Bone marrow (tissue), 2 donors: ENCODE data around the gene DOCK10.

Source experiments
- DNase-seq, 2 donors: peaks; one replicate each; lab custom pipeline; 2025; lab: John Stamatoyannopoulos, UW

The DOCK10 gene

GRCh38 chr2:224776795-224777558 lies 265.3 kb downstream of the DOCK10 start:
- DNase-seq, result no peak

GRCh38 chr2:224775647-224776046 lies 266.6 kb downstream of the DOCK10 start:
- no peak for DNase-seq

GRCh38 chr2:224774735-224775134 lies 267.5 kb downstream of the DOCK10 start:
- DNase-seq, result no peak

- DNase-seq, result no peak
Measured at GRCh38 chr2:224772494-224772893, 269.8 kb downstream of the DOCK10 start.

GRCh38 chr2:224769489-224769888 lies 272.8 kb downstream of the DOCK10 start:
- no peak for DNase-seq

GRCh38 chr2:224764565-224765236 lies 277.6 kb downstream of the DOCK10 start:
- DNase-seq, result no peak

- DNase-seq, result no peak
Measured at GRCh38 chr2:224757934-224758548, 284.2 kb downstream of the DOCK10 start.

- no peak for DNase-seq
Measured at GRCh38 chr2:224753743-224754540, 288.3 kb downstream of the DOCK10 start.

- DNase-seq, result no peak
Measured at GRCh38 chr2:224751996-224752698, 290.1 kb downstream of the DOCK10 start.

GRCh38 chr2:224749136-224749535 lies 293.1 kb downstream of the DOCK10 start:
- no peak for DNase-seq

GRCh38 chr2:224747765-224748164 lies 294.5 kb downstream of the DOCK10 start:
- no peak for DNase-seq

GRCh38 chr2:224736227-224736626 lies 306.0 kb downstream of the DOCK10 start:
- DNase-seq, result no peak

- DNase-seq, result no peak
Measured at GRCh38 chr2:224734949-224735348, 307.3 kb downstream of the DOCK10 start.

GRCh38 chr2:224731665-224732064 lies 310.6 kb downstream of the DOCK10 start:
- no peak for DNase-seq

- no peak for DNase-seq
Measured at GRCh38 chr2:224729435-224729834, 312.8 kb downstream of the DOCK10 start.

- no peak for DNase-seq
Measured at GRCh38 chr2:224724331-224724730, 317.9 kb downstream of the DOCK10 start.

- DNase-seq, result no peak
Measured at GRCh38 chr2:224723586-224724217, 318.6 kb downstream of the DOCK10 start.

GRCh38 chr2:224722770-224723169 lies 319.5 kb downstream of the DOCK10 start:
- no peak for DNase-seq

GRCh38 chr2:224722250-224722649 lies 320.0 kb downstream of the DOCK10 start:
- DNase-seq, result no peak

- no peak for DNase-seq
Measured at GRCh38 chr2:224716921-224717320, 325.3 kb downstream of the DOCK10 start.

- no peak for DNase-seq
Measured at GRCh38 chr2:224716201-224716600, 326.1 kb downstream of the DOCK10 start, which contains the start of gene CCDC195. Gene CCDC195 (minus strand): TSS chr2:224716365. CDS start chr2:224716365, 0 bp downstream.
